ENCODE results near the gene OR4F17. TPM values are rescaled to one million over a fixed set of nuclear protein-coding genes. Genes with fewer than 3 reads are reported as not detected.

Gene OR4F17, protein sequence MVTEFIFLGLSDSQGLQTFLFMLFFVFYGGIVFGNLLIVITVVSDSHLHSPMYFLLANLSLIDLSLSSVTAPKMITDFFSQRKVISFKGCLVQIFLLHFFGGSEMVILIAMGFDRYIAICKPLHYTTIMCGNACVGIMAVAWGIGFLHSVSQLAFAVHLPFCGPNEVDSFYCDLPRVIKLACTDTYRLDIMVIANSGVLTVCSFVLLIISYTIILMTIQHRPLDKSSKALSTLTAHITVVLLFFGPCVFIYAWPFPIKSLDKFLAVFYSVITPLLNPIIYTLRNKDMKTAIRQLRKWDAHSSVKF
- total RNA-seq, result not detected in 2 replicates

DNA sequence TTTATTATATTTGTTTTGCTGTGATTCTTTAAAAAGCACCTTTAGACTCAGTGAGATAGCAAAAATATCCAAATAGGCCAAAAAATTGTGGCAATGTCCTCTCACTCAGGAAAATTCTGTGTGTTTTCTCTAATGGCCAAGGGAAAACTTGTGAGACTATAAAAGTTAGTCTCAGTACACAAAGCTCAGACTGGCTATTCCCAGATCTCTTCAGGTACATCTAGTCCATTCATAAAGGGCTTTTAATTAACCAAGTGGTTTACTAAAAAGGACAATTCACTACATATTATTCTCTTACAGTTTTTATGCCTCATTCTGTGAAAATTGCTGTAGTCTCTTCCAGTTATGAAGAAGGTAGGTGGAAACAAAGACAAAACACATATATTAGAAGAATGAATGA lies at the start of gene OR4F17:
OR4F17 (plus strand) TSS at position 301 of the 400 bp plus-strand sequence. CDS start 3,575 bp downstream, outside the sequence.

Other genes starting within 250 kb of the OR4F17 start
- 2.6 and 18.8 TPM in 2 replicates for gene PLPP2, start 184.3 kb downstream of the OR4F17 start, total RNA-seq
- gene MIER2, start 237.7 kb downstream of the OR4F17 start, total RNA-seq, result 8.0 and 10.2 TPM in 2 replicates